Kidney tubule cell (primary cell): ENCODE data around the gene ABLIM3.
A peak's percentile ranks its signal among the peaks of the same experiment; 100 is the strongest.

Experiments
- DNase-seq: peaks from one replicate; pipeline ENCODE4 v3.0.0-alpha.2; 2018; ENCODE audit warnings: low spot score

The ABLIM3 gene

GRCh38 chr5:149133795-149134777 lies 7.2 kb upstream of the ABLIM3 start:
- DNase-seq: peak; percentile 97

- DNase-seq: no peak
Observed at GRCh38 chr5:149134778-149135500, 6.4 kb upstream of the ABLIM3 start.

- DNase-seq: peak; percentile 84
Observed at GRCh38 chr5:149135536-149136201, 5.6 kb upstream of the ABLIM3 start.

GRCh38 chr5:149138182-149138923 lies 2.9 kb upstream of the ABLIM3 start:
- no peak for DNase-seq

GRCh38 chr5:149140197-149141002 lies 893 bp upstream of the ABLIM3 start:
- DNase-seq: peak; percentile 85

GRCh38 chr5:149141957-149142851 lies 911 bp downstream of the ABLIM3 start:
- peak; percentile 33 for DNase-seq

- DNase-seq: no peak
Observed at GRCh38 chr5:149143470-149143869, 2.2 kb downstream of the ABLIM3 start.

- DNase-seq: no peak
Observed at GRCh38 chr5:149144637-149145036, 3.3 kb downstream of the ABLIM3 start.

GRCh38 chr5:149145138-149145537 lies 3.8 kb downstream of the ABLIM3 start:
- no peak for DNase-seq

- DNase-seq: peak; percentile 87
Observed at GRCh38 chr5:149147676-149148075, 6.4 kb downstream of the ABLIM3 start.

- DNase-seq: peak; percentile 34
Observed at GRCh38 chr5:149149942-149150341, 8.6 kb downstream of the ABLIM3 start.

- no peak for DNase-seq
Observed at GRCh38 chr5:149150457-149150856, 9.2 kb downstream of the ABLIM3 start.

- DNase-seq: peak; percentile 39
Observed at GRCh38 chr5:149151717-149152116, 10.4 kb downstream of the ABLIM3 start.

GRCh38 chr5:149152317-149152746 lies 11.0 kb downstream of the ABLIM3 start:
- DNase-seq: peak; percentile 98

GRCh38 chr5:149153193-149153750 lies 12.0 kb downstream of the ABLIM3 start:
- no peak for DNase-seq

GRCh38 chr5:149153751-149154610 lies 12.7 kb downstream of the ABLIM3 start:
- DNase-seq: peak; percentile 86

GRCh38 chr5:149154650-149155049 lies 13.4 kb downstream of the ABLIM3 start:
- DNase-seq: peak; percentile 36

- DNase-seq: peak; percentile 61
Observed at GRCh38 chr5:149156435-149157083, 15.3 kb downstream of the ABLIM3 start.
